ENCODE measurements around the gene THAP11. TPM values are rescaled to one million over a fixed set of nuclear protein-coding genes. Genes with fewer than 3 reads are reported as not detected.

Gene THAP11
- total RNA-seq, 1 donor from 2014 or later = 24.9 TPM

- Mint-ChIP-seq H3K9me3 (no peaks in the 10 kb centered on the region), H3K36me3 (ENCODE audit: low read depth) (peaks cover 37% of the 10 kb centered on the region), H3K4me1 (peaks cover 36% of the 10 kb centered on the region), H3K4me3 (peak overlapping the region; percentile 90), H3K27me3 (no peaks in the 10 kb centered on the region), H3K27ac (peak overlapping the region; percentile 84)
- TF ChIP-seq, protein P1, sequence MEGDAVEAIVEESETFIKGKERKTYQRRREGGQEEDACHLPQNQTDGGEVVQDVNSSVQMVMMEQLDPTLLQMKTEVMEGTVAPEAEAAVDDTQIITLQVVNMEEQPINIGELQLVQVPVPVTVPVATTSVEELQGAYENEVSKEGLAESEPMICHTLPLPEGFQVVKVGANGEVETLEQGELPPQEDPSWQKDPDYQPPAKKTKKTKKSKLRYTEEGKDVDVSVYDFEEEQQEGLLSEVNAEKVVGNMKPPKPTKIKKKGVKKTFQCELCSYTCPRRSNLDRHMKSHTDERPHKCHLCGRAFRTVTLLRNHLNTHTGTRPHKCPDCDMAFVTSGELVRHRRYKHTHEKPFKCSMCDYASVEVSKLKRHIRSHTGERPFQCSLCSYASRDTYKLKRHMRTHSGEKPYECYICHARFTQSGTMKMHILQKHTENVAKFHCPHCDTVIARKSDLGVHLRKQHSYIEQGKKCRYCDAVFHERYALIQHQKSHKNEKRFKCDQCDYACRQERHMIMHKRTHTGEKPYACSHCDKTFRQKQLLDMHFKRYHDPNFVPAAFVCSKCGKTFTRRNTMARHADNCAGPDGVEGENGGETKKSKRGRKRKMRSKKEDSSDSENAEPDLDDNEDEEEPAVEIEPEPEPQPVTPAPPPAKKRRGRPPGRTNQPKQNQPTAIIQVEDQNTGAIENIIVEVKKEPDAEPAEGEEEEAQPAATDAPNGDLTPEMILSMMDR (IDR thresholded peaks at IDR 0.05) = no peak
- intact Hi-C loops (cut with micrococcal nuclease) = loop anchor here (1.0 to 2.0 kb wide), 4 partner anchors 21 to 63 kb away; partner anchors contain the start of genes NUTF2 and PSKH1
- no peak for ATAC-seq (ENCODE audit: low read depth)
- ChIA-PET CTCF (interaction anchor here (1.4 kb wide), 1 partner anchor 12 kb away, joined by 6 read pairs; no protein-coding TSS in a partner anchor), POLR2A (interaction anchor here (1.0 to 1.6 kb wide), 3 partner anchors 26 to 213 kb away, joined by 3 to 6 read pairs (median 4); partner anchors contain the start of genes NFATC3 and PSMB10)
- no peak for DNase-seq
Measured at GRCh38 chr16:67872131-67872630, 30.1 kb downstream of the THAP11 start.

DNA sequence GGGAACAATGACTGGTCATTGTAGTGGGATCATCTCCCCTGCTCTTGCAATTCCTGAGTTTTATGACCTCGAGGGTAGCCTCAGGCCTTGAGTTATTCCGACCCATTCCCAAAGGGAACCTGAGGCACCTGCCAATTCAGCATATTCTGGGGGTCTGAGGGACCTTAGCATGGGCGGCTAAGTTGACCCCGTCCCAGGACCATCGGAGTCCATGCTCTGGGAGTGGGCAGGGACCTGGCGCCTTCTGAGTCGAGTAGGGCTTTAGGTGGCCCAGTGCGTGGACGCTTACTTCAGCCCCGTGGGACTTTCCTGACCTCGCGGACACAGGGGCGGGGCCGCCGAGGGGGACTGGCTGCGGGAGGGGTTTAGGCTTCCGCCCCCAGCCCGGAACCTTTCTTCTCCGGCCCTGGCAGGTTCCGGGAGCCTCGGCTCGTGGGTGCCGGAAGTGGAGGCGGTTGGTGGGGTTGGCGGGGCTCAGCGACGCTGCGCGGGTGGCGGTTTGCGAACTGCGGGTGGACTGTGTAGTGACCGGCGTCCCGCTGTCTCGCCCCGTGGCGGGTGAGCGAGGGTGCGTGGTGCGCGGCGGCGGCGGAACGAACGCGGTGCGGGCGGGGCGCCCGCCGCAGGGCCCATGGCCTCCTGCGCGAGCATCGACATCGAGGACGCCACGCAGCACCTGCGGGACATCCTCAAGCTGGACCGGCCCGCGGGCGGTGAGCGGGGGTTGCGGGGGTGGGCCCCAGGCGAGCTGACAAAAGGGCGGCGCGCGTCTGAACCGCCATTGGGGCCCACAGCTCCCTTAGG, 30.7 kb downstream of the THAP11 start, which contains the start of gene EDC4:
TSS of gene EDC4 (plus strand) at position 422 of the 804 bp plus-strand sequence. CDS start at position 632, 210 bp downstream.
- Mint-ChIP-seq H3K27me3 (no peaks in the 10 kb centered on the region), H3K36me3 (ENCODE audit: low read depth) (peaks cover 42% of the 10 kb centered on the region), H3K9me3 (no peaks in the 10 kb centered on the region), H3K4me3 (peak within 1 kb of the TSS; percentile 90), H3K4me1 (peaks cover 36% of the 10 kb centered on the region), H3K27ac (peak within 1 kb of the TSS; percentile 84)
- DNase-seq (peak; percentile 89), ATAC-seq (ENCODE audit: low read depth) (peak; percentile 93)
- CTCF ChIA-PET = interaction anchor here (0.6 to 1.4 kb wide), 2 partner anchors 19 to 56 kb away, joined by 3 to 6 read pairs; no protein-coding TSS in a partner anchor
- POLR2A ChIA-PET = interaction anchor here (0.8 to 1.6 kb wide), 7 partner anchors 13 to 165 kb away, joined by 3 to 7 read pairs (median 4); partner anchors contain the start of genes GFOD2 and PSKH1
- TF ChIP-seq, protein P1 (IDR thresholded peaks at IDR 0.05) = no peak
- intact Hi-C loops (cut with micrococcal nuclease) = loop anchor here (1.0 to 2.0 kb wide), 5 partner anchors 20 to 62 kb away; partner anchors contain the start of genes NUTF2, PSKH1 and THAP11

- peaks cover 36% of the 10 kb centered on the region for H3K4me1 Mint-ChIP-seq
- H3K27me3 Mint-ChIP-seq = no peaks in the 10 kb centered on the region
- POLR2A ChIA-PET = interaction anchor here (0.6 to 1.3 kb wide), 8 partner anchors 12 to 164 kb away, joined by 3 to 7 read pairs (median 4); partner anchors contain the start of genes GFOD2 and PSKH1
- ATAC-seq (ENCODE audit: low read depth) (no peak), DNase-seq (no peak)
- H3K27ac Mint-ChIP-seq = peak overlapping the region; percentile 74
- no peaks in the 10 kb centered on the region for H3K9me3 Mint-ChIP-seq
- intact Hi-C loops (cut with micrococcal nuclease) = loop anchor here (1.0 to 2.0 kb wide), 3 partner anchors 19 to 57 kb away; partner anchors contain the start of genes PSKH1 and THAP11
- CTCF ChIA-PET = interaction anchor here (0.6 to 1.4 kb wide), 3 partner anchors 10 to 57 kb away, joined by 3 to 6 read pairs (median 4); no protein-coding TSS in a partner anchor
- H3K4me3 Mint-ChIP-seq = peak overlapping the region; percentile 90
- TF ChIP-seq, protein P1 (IDR thresholded peaks at IDR 0.05) = no peak
- peaks cover 45% of the 10 kb centered on the region for H3K36me3 Mint-ChIP-seq (ENCODE audit: low read depth)
Measured at GRCh38 chr16:67873435-67874370, 31.6 kb downstream of the THAP11 start.

- TF ChIP-seq, protein P1 (IDR thresholded peaks at IDR 0.05) = no peak
- no peaks in the 10 kb centered on the region for H3K9me3 Mint-ChIP-seq
- CTCF ChIA-PET = interaction anchor here (1.0 kb wide), 1 partner anchor 9 kb away, joined by 4 read pairs; no protein-coding TSS in a partner anchor
- peaks cover 50% of the 10 kb centered on the region for H3K36me3 Mint-ChIP-seq (ENCODE audit: low read depth)
- peaks cover 36% of the 10 kb centered on the region for H3K4me1 Mint-ChIP-seq
- POLR2A ChIA-PET = interaction anchor here (0.6 kb wide), 1 partner anchor 73 kb away, joined by 4 read pairs; no protein-coding TSS in a partner anchor
- intact Hi-C loops (cut with micrococcal nuclease) = no loop called here
- DNase-seq (no peak), ATAC-seq (ENCODE audit: low read depth) (no peak)
- H3K27me3 Mint-ChIP-seq = no peaks in the 10 kb centered on the region
- peak overlapping the region; percentile 74 for H3K27ac Mint-ChIP-seq
- peak overlapping the region; percentile 90 for H3K4me3 Mint-ChIP-seq
Measured at GRCh38 chr16:67874372-67874771, 32.3 kb downstream of the THAP11 start.

All from activated B cell treated with CpG ODN at 0.5 μM for 24 hours (primary cell).